Urinary bladder (tissue), 4 donors: ENCODE measurements around the gene MET. TPM values are rescaled to one million over a fixed set of nuclear protein-coding genes. Genes with fewer than 3 reads are reported as not detected.
"Not testable (repeated sequence)": the region's sequence is repeated elsewhere in the genome, so short reads cannot be mapped to it uniquely, and the experiment has no call there.

Experiments used
- DNase-seq: peaks from one replicate; pipeline ENCODE4 v3.0.0-alpha.2; 2015; ENCODE audit errors: extremely low spot score
- H3K27ac ChIP-seq: one replicate; pipeline ENCODE4 v1.5.1; 2013; ENCODE audit warnings: low read depth, mild to moderate bottlenecking, moderate library complexity
- H3K36me3 ChIP-seq: one replicate; pipeline ENCODE4 v1.6.1; 2013; ENCODE audit warnings: mild to moderate bottlenecking, moderate library complexity; ENCODE audit not compliant: insufficient read depth
- H3K4me1 ChIP-seq: one replicate; pipeline ENCODE4 v1.6.1; 2013; ENCODE audit warnings: mild to moderate bottlenecking, moderate library complexity; ENCODE audit not compliant: insufficient read depth
- H3K4me3 ChIP-seq: one replicate; pipeline ENCODE4 v1.5.1; 2013; ENCODE audit warnings: low read depth, low read length
- WGBS: extraction: QIAGEN DNeasy Blood & Tissue Kit; methylation state at CpG from one replicate; pipeline ENCODE4 v1.1.7; 2013; 5-methylcytosine and 5-hydroxymethylcytosine counted together
- polyA plus RNA-seq: library from polyadenylated mRNA; stranded (reverse); fragments of 200-250 nt; gene quantifications from one replicate; pipeline ENCODE4 v1.2.3, GENCODE V29; 2013
- total RNA-seq: library from RNA; depleted of rRNA; stranded (reverse); fragments of >200 nt; gene quantifications from one replicate; pipeline ENCODE4 v1.2.3, GENCODE V29; 2014
- donor health status: healthy with polysubstance abuse.
- donor health status: healthy.

Gene MET
- total and polyA plus RNA-seq, 2 donors, result 8.0 to 24.3 TPM

DNA sequence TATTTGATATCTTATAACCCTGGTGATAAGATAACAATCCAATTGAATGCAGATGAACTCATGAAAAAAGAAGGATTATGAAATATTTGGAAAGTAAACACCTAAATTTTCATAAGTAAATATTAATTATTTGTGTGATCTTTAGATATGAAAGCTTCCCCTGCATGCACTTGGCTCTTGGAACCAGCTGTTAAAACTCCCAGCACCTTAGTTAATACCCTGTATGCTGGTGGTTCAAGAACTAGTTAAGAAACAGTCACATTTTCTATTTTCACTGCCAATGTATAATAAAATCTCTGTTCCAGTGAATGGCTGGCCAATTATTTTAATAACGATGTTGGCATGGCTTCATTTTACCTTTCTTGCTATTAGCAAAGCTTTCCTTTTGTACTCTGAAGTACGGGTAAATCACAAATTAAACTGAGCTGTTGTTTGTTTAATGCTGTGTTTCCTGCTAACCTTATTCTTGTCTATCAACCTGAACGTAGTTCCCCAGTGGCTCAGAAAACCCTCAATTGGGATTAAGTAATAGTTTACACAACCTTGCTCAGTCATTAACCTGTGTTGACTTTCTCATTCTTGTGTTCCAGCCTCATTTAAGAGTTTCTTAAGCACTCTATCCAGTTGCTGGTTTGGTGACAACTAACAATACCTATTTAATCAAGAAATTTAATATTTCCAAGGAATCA, 38.9 kb downstream of the MET start:
- DNase-seq, result no peak
- no peak overlapping the region for H3K4me3 ChIP-seq
- 63% methylated on average over 3 of the region's 3 CpGs for WGBS
- H3K4me1 ChIP-seq, result no peaks in the 10 kb centered on the region
- H3K36me3 ChIP-seq, result no peaks in the 10 kb centered on the region
- H3K27ac ChIP-seq, result no peak overlapping the region

DNA sequence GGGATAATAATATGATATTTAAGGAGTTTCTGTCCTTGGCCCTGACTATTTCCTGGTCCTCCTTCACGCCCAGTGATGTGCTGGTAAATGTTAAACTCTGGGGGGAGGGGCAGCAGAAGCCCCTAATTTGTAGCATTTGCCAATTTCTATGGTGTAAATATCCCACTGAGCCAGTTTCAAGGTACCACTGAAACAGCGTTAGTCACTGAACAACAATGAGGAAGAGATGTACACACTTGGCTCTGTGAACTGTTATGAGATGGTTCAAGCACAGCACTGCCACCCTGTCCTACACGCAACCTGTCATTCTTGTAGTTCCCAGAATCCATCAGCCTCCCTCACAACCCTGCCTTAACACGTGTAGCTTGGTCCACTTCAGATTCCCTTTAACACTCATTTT, 39.8 kb downstream of the MET start:
- no peak overlapping the region for H3K4me3 ChIP-seq
- no peaks in the 10 kb centered on the region for H3K4me1 ChIP-seq
- DNase-seq, result no peak
- no peak overlapping the region for H3K27ac ChIP-seq
- 83% methylated on average over 4 of the region's 4 CpGs for WGBS
- H3K36me3 ChIP-seq, result no peaks in the 10 kb centered on the region

DNA sequence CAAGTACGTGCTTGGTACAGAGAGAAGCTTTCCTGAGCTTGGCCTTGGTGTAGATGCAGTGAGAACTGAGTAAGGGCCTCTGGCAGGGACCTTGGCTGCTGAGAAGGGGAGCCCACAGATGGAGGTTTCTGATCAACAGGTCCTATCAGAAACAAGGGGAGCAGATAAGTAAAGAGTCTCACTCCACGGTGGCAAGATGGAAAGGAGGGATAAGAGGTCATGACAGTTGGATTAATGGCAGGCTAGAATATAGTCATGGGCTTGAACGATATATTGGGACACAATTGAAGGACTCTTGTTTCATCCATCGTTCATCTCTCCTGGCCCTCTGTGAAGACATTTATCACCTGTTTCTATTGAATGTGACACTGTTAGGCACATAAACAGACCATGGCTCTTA, 41.5 kb downstream of the MET start:
- H3K27ac ChIP-seq, result no peak overlapping the region
- WGBS, result 74% methylated on average over 4 of the region's 4 CpGs
- no peak overlapping the region for H3K4me3 ChIP-seq
- no peaks in the 10 kb centered on the region for H3K36me3 ChIP-seq
- H3K4me1 ChIP-seq, result no peaks in the 10 kb centered on the region
- DNase-seq, result no peak

DNA sequence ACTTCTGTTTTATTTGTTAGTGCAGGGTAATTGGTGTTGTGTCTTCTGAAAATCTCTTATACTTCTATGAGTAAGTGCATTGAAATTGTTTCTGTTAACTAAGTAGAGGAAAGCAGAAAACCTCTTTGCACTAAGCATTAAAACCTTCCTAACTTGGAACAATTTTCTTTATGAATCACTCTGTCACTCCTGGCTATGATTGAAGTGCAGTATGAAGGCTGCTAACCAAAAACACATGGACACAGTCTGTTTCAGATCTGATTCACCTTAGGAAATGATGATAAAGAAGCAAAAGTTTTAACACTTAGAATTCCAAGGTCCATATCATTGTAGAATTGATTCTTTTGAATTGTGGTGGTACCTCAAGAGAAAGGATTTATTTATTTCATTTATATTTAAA, 41.9 kb downstream of the MET start:
- Histone ChIP-seq H3K4me3 (no peak overlapping the region), H3K27ac (no peak overlapping the region), H3K36me3 (no peaks in the 10 kb centered on the region), H3K4me1 (no peaks in the 10 kb centered on the region)
- no peak for DNase-seq

DNA sequence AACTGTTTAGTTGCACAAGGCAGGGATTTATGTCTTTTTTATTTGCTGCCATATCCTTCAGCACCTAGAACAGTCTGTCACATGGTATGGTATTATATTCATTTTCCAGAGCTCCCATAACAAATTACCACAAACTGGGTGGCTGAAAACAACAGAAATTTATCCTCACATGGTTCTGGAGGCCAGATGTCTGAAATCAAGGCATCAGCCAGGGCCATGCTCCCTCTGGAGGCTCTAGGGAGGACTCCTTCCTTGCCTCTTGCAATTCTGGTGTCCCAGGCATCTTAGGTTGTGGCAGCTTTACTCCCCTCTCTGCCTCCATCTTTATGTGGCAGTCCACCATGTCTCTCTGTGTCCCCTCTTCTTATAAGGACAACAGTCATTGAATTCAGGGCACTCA, 43.1 kb downstream of the MET start:
- Histone ChIP-seq H3K27ac (no peak overlapping the region), H3K4me3 (no peak overlapping the region), H3K36me3 (no peaks in the 10 kb centered on the region), H3K4me1 (no peaks in the 10 kb centered on the region)
- DNase-seq, result no peak

DNA sequence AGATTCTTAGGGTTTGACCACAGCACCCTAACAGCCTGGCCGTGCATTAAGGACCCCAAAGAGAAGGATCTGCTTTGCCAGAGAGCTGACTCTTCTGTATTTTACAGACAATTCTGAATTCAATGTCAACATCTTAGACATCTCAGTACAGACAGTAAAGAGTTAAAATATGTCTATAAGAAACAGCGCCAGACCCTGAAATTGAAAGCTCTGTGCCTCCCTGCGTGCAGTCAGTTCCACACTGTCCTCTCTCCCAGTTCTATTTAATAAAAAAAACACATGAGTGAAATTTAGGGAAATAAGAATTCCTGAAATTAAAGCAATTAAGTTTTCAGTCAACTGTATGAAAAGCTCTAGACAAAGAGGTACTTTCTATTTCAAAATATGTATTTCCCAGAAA, 45.1 kb downstream of the MET start:
- 41% methylated on average over 3 of the region's 3 CpGs for WGBS
- H3K4me3 ChIP-seq, result no peak overlapping the region
- H3K4me1 ChIP-seq, result no peaks in the 10 kb centered on the region
- no peak overlapping the region for H3K27ac ChIP-seq
- DNase-seq, result no peak
- H3K36me3 ChIP-seq, result no peaks in the 10 kb centered on the region

DNA sequence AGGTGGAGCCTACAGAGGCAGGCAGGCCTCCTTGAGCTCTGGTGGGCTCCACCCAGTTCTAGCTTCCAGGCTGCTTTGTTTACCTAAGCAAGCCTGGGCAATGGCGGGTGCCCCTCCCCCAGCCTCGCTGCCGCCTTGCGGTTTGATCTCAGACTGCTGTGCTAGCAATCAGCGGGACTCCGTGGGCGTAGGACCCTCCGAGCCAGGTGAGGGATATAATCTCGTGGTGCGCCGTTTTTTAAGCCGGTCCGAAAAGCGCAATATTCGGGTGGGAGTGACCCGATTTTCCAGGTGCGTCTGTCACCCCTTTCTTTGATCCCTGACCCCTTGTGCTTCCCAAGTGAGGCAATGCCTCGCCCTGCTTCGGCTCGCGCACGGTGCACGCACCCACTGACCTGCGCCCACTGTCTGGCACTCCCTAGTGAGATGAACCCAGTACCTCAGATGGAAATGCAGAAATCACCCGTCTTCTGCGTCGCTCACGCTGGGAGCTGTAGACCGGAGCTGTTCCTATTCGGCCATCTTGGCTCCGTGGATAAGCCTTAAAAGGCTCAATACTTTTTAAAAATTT, 52.0 kb downstream of the MET start:
- WGBS, result 92% methylated on average over 30 of the region's 31 CpGs
- not testable (repeated sequence) for H3K4me3 ChIP-seq, H3K4me1 ChIP-seq, H3K36me3 ChIP-seq, DNase-seq, H3K27ac ChIP-seq

DNA sequence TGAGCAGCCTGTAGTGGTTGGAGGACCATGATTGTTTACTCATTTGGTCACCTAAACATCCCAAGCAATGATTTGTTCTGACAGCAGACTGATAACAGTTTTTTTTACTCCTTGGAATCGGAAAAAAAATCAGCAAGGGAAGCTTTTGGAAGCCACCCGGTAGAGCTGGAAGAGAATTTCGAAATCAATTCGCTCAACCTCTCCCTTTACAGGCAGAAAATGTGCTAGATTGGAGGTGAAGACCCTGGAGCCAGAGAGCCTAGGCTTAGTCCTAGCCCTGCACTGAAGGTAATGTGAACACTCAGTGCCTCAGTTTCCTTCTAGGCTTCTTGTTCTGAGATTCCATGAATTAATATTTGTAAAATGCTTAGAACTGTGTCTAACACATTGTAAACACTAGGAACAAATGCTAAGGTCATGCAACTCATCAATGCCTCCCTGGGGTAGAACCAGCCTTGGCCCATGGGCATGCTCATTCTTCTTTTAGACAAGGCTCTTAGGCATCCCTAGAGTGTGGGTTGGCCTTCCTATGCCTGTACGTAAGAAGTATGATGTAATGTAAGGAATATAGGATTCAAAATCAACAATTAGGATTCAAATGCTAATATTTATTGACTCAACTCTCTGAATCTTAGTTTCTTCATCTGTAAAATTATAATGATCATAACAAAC, 52.7 kb downstream of the MET start:
- H3K27ac ChIP-seq, result no peak overlapping the region
- no peaks in the 10 kb centered on the region for H3K36me3 ChIP-seq
- WGBS, result 93% methylated on average over 5 of the region's 5 CpGs
- H3K4me3 ChIP-seq, result no peak overlapping the region
- DNase-seq, result no peak
- no peaks in the 10 kb centered on the region for H3K4me1 ChIP-seq

DNA sequence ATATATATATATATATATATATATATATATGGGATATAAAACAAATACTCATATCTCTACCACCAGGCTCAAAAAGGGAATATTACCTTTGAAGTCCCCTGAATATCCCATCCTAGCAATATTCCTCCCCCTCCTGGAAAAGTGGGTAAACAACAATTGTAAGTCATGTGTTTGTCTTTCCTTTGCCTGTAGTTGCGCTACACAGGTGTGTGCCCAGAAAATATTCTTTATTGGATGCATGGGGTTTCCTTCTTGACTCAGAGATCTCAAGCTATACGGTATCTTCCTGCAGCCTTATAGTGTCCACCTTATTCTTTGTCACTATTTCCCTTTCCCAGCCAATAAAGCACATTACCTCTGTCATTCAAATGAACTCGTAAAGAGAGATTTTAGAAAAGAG, 54.2 kb downstream of the MET start:
- H3K27ac ChIP-seq, result no peak overlapping the region
- H3K36me3 ChIP-seq, result no peaks in the 10 kb centered on the region
- 93% methylated on average over 3 of the region's 3 CpGs for WGBS
- no peaks in the 10 kb centered on the region for H3K4me1 ChIP-seq
- H3K4me3 ChIP-seq, result no peak overlapping the region
- no peak for DNase-seq

DNA sequence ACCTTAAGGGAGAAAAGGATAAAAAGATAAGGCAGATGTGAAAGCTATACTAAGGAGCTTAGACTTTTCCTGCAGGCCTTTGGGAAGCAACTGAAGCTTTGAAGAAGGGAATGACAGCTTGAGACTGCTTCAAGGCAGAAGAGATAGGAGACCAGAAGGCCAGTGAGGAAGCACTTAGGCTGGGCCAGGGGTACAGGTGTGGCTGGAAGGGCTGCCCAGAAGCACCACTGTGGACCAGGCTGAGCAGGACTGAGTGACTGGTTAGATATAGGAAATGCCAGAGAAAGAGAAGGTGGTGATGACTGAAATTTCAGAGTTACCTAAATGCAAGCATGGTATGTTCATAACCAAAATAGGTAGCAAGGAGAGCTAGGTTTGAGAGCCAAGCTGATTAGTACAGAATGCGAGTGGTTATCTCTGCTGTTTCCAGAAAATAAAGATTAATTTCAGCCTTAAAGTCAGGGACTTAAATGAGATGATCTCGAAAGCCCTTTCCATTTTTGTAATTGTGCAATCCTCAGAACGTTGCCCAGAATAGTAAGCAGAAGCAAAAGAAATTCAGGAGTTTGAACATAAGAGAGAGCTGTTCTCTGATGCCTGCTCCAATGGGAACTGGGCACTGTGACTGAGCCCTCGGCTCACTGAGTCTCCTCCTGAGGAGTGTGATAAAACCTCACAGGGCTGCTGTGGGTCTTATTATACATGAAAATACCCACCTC, 54.9 kb downstream of the MET start:
- peak overlapping the region; percentile 12 for H3K27ac ChIP-seq
- DNase-seq, result no peak
- no peaks in the 10 kb centered on the region for H3K4me1 ChIP-seq
- no peaks in the 10 kb centered on the region for H3K36me3 ChIP-seq
- 41% methylated on average over 4 of the region's 4 CpGs for WGBS
- H3K4me3 ChIP-seq, result no peak overlapping the region

DNA sequence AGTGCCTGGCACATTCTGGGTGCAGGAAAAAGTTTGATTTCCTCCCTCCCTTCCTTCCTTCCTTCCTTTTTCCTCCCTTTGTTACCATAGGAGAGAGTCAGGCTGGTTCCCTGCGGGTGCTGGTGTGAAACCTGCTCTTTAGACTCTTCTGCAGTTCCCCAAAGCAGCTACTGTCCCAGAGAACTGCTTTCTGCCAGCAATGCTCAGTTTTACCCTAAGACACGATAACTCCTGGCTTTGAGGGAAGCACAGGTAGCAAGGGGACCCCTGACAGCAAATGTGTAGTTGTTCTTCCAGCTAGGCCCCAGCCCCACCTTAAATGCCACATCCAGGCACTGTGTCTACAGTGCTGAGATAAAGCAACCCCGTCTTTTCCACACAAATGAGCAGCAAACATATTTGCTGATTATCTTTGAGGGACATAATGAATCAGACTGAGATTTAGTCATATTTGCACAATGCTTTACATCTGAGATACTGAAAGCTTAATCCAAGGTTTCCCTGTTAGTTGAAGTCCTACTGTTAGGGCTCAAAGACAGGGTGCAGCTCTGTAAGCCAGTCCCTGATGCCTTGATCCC, 55.5 kb downstream of the MET start:
- Histone ChIP-seq H3K27ac (peak overlapping the region; percentile 12), H3K36me3 (no peaks in the 10 kb centered on the region), H3K4me1 (no peaks in the 10 kb centered on the region), H3K4me3 (no peak overlapping the region)
- no peak for DNase-seq
- 79% methylated on average over 3 of the region's 3 CpGs for WGBS

DNA sequence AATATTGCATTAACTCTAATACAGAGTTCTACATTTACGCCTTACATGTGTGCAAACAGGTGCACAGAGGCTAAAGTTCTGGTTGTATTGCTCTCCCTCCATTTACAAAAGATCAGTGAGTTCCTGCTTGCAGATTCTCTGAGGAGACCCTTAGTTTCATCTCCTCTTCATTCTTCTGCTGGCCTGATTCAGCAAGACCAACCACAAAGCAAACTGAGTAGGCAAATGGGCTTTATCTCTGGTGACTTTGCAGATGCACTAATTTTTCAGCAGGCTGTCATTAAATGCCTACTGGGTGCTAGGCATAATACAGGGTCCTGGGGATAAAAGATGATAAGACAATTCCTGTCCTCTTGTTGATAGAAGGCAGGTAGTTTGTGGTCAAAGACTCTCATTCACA, 56.4 kb downstream of the MET start:
- Histone ChIP-seq H3K36me3 (no peaks in the 10 kb centered on the region), H3K4me3 (no peak overlapping the region), H3K27ac (no peak overlapping the region), H3K4me1 (no peaks in the 10 kb centered on the region)
- no peak for DNase-seq
- WGBS, result 96% methylated on average over 1 of the region's 1 CpG

DNA sequence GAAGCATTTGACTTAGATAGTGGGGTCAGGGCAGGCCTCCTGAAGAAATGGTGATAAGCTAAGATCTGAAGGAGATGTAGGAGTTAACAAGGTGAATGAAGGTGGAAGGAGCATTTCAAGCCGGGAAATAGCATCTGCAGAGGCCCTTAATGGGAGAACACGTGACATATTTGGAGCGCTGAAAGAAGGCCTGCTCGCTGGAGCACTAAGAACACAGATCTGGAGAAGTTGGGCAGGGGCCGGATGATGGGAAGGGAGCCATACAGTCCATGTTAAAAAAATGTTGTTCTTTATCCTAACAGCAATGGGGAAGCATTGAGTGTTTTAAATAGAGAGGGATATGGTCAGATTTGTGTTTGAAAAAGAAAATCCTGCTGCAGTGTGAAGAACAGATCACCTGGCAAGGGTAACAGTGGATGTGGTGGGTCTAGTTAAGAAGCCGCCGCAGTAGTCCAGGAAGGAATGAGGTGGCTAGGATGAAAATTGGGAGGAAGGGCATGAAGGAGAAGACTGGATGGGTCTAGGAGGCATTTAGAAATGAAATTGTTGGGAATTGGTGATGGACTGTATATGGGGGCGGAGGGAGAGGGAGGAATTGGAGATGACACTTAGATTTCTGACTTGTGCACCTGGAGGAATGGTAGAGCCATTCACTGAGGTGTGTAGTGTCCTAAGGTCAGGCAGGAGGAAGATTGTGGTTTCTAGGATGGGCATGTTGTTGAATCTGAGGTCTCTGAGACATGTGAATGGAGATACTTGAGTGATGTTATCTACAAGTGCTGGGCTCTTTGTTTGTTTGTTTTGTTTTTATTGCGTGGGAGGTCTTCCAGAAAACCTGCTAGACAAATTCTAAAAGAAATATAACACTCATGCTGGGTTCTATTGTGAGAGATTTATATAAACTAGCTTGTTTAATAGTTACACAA, 58.4 kb downstream of the MET start:
- no peak for DNase-seq
- H3K4me1 ChIP-seq, result no peaks in the 10 kb centered on the region
- 88% methylated on average over 9 of the region's 9 CpGs for WGBS
- H3K4me3 ChIP-seq, result no peak overlapping the region
- no peak overlapping the region for H3K27ac ChIP-seq
- no peaks in the 10 kb centered on the region for H3K36me3 ChIP-seq
